Measurements from ENCODE around the gene C16orf46. TPM values are rescaled to one million over a fixed set of nuclear protein-coding genes. Genes with fewer than 3 reads are reported as not detected.

Gene C16orf46, protein sequence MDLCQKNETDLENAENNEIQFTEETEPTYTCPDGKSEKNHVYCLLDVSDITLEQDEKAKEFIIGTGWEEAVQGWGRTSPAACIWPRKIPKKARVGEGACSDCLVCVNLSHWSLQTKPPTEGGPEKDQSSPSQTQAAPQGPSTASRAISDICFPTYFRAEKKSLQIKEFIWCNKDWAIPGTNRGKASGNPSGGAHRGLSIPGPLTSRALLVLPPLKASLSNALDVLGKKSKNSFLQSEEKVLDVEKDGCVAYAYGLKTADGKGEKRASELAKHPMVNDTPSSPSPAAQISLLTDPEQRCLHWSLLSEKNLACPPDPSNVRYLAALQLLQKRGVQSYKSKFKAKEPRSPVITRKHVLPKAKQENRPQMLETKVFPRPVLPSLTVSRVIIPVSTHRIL
- total RNA-seq (2011; cell fraction: chromatin; rRNA removed; ENCODE audit: low replicate concordance) = 1.1 and 1.4 TPM in 2 replicates
- 0.26 and 0.67 TPM in 2 replicates for total RNA-seq (2011; cell fraction: nucleolus; rRNA removed)
- total RNA-seq (2011; cell fraction: nucleoplasm; rRNA removed) = 0.53 and 0.81 TPM in 2 replicates
- 0.54 TPM in 1 of 2 replicates, not detected in the other for total RNA-seq (2014; rRNA removed)
- 0.19 TPM in 1 of 2 replicates, not detected in the other for total RNA-seq (2014; rRNA removed; fragmentation: Illumina TruSeq; extraction: Trizol)
- total RNA-seq (2015; rRNA removed; fragmentation: Illumina TruSeq; extraction: Trizol) = 0.23 and 0.33 TPM in 2 replicates
- 0.47 and 1.0 TPM in 2 replicates for total RNA-seq (2021)
- polyA plus RNA-seq (2011; rRNA removed) = 0.35 and 0.36 TPM in 2 replicates
- polyA plus RNA-seq (2011; cell fraction: cytosol; rRNA removed) = 0.62 and 0.63 TPM in 2 replicates
- polyA plus RNA-seq (2011; cell fraction: nucleus; rRNA removed) = 0.31 and 1.1 TPM in 2 replicates
- 0.98 and 1.7 TPM in 2 replicates for polyA plus RNA-seq (2012)
- 0.98 TPM in 1 of 2 replicates, not detected in the other for polyA plus RNA-seq (2014; fragmentation: Illumina TruSeq; extraction: Trizol)
- under 1 TPM; 0.10 to 0.13 TPM for polyA plus RNA-seq (2014; fragmentation: Nextera tagmentation; extraction: Ambion mirVana)
- 0.52 and 1.7 TPM in 2 replicates for polyA plus RNA-seq (2014; rRNA removed)
- 0.18 TPM in 1 of 2 replicates, not detected in the other for polyA minus RNA-seq (2011; rRNA and poly(A)+ RNA removed)
- not detected in 2 replicates for polyA minus RNA-seq (2011; cell fraction: cytosol; rRNA and poly(A)+ RNA removed)
- polyA minus RNA-seq (2011; cell fraction: nucleus; rRNA and poly(A)+ RNA removed) = not detected in 2 replicates
- Bru-seq, nascent RNA = percentile 52 among the genes with signal in this experiment
- percentile 73 among the genes with signal in this experiment for BruChase-seq, experiment 1, labeled RNA remaining after a 2-hour chase
- BruChase-seq, experiment 2, labeled RNA remaining after a 6-hour chase = percentile 77 among the genes with signal in this experiment
- long read RNA-seq, experiment 1, partial matches to known transcripts = 0 of 1 reads
- long read RNA-seq, experiment 1, other reads (novel, unspliced or antisense) = 1 of 1 reads
- long read RNA-seq, experiment 2 = 0 reads
- long read RNA-seq, experiment 3 = 0 reads

- peaks cover 12% of the 10 kb centered on the region; the same call in 1 of the 3 replicates for H3K36me3 ChIP-seq (ENCODE audit: control insufficient read depth, insufficient read depth, low read length)
- TSS peak; percentile 90 for BruUV-seq (replicated peaks)
- peak within 1 kb of the TSS; percentile 81 for H3K27ac ChIP-seq (ENCODE audit: extremely low read depth, low read depth, low read length)
- peak; percentile 96 for ATAC-seq
- FAIRE-seq = no peak
- no peaks in the 10 kb centered on the region for H3K79me2 ChIP-seq (ENCODE audit: control insufficient read depth, insufficient read depth, low read length)
- 10% methylated on average over 59 of the region's 59 CpGs for WGBS (ENCODE audit: insufficient coverage, low coverage, missing lambda C conversion rate)
- intact Hi-C loops (cut with micrococcal nuclease) = loop anchor here (2.0 kb wide), 2 partner anchors 19 to 41 kb away; partner anchors contain the start of gene GCSH
- ChIA-PET CTCF (ENCODE audit: low intra/inter-chr PET ratio) (interaction anchor here (0.7 to 1.4 kb wide), 2 partner anchors 41 to 42 kb away, joined by 4 to 5 read pairs; partner anchors contain the start of gene ATMIN), POLR2A (interaction anchor here (0.5 to 2.1 kb wide), 9 partner anchors 11 to 448 kb away, joined by 3 to 8 read pairs (median 4); partner anchors contain the start of genes CENPN and CMC2)
- peak within 1 kb of the TSS; percentile 86 to 93 for H3K9ac ChIP-seq (ENCODE audit: insufficient read depth in 1 of 2, low read depth in 2 of 2, low read length in 2 of 2)
- H3K4me3 ChIP-seq = peak within 1 kb of the TSS; percentile 92
- H4K20me1 ChIP-seq (replicated peaks; ENCODE audit: control insufficient read depth, insufficient read depth, low read length) = no peaks in the 10 kb centered on the region
- H3K4me1 ChIP-seq (replicated peaks in 1 of 2; ENCODE audit: control insufficient read depth in 2 of 2, insufficient read depth in 2 of 2, low read length in 2 of 2) = peaks cover 7 to 16% of the 10 kb centered on the region in 2 experiments; a peak in 4 of 5 replicates
- H3K4me2 ChIP-seq (ENCODE audit: insufficient read depth, low read length) = peak within 1 kb of the TSS; percentile 99
- in situ Hi-C loops (cut with MboI) = no loop called here
- peak within 1 kb of the TSS; percentile 100 for H2AFZ ChIP-seq (ENCODE audit: low read depth, low read length)
- no peaks in the 10 kb centered on the region for H3K9me3 ChIP-seq (replicated peaks; ENCODE audit: control insufficient read depth, insufficient read depth, low read depth, low read length)
- peak; percentile 94 to 98 (median 96) for DNase-seq (ENCODE audit: extremely low read depth in 1 of 4, low spot score in 3 of 4)
- no peaks in the 10 kb centered on the region for H3K9me1 ChIP-seq (ENCODE audit: control insufficient read depth, insufficient read depth, low read length)
- no peaks in the 10 kb centered on the region for H3K27me3 ChIP-seq (ENCODE audit: control insufficient read depth in 2 of 2, insufficient read depth in 2 of 2, low read length in 2 of 2)
- TF ChIP-seq NUFIP1 (IDR thresholded peaks at IDR 0.05; ENCODE audit: partially characterized antibody) (no peak), ZNF384 (IDR thresholded peaks at IDR 0.05; ENCODE audit: low read depth, low read length) (0 out of 2 replicates have a peak, but pooled peaks have one; percentile 3), NFE2L1 (tag; IDR thresholded peaks at IDR 0.05; ENCODE audit: borderline replicate concordance, low read depth) (no peak), ATF7 (IDR thresholded peaks at IDR 0.05) (peak; percentile 94)
Observed at GRCh38 chr16:81077076-81077940, at the start of gene C16orf46. C16orf46 (minus strand) TSS chr16:81077238; CDS start chr16:81063955, 13,283 bp downstream.
